Choroid plexus epithelial cell (primary cell): ENCODE data around the gene NR2F1.

ENCODE experiments used
- DNase-seq: peaks from one replicate; pipeline ENCODE4 v3.0.0-alpha.2; 2010; ENCODE audit warnings: low read depth
- H3K4me3 ChIP-seq: 2 replicates; pipeline ENCODE4 v1.5.1; 2011; ENCODE audit warnings: low read depth, mild to moderate bottlenecking, control low read depth, low read length, moderate library complexity
- TF ChIP-seq, protein P1 (sequence below): conservative IDR thresholded peaks from 2 replicates; pipeline ENCODE4 v1.5.1; 2011; ENCODE audit warnings: low read depth, mild to moderate bottlenecking, control low read depth, inconsistent platforms, low read length, moderate library complexity

NR2F1 gene

DNA sequence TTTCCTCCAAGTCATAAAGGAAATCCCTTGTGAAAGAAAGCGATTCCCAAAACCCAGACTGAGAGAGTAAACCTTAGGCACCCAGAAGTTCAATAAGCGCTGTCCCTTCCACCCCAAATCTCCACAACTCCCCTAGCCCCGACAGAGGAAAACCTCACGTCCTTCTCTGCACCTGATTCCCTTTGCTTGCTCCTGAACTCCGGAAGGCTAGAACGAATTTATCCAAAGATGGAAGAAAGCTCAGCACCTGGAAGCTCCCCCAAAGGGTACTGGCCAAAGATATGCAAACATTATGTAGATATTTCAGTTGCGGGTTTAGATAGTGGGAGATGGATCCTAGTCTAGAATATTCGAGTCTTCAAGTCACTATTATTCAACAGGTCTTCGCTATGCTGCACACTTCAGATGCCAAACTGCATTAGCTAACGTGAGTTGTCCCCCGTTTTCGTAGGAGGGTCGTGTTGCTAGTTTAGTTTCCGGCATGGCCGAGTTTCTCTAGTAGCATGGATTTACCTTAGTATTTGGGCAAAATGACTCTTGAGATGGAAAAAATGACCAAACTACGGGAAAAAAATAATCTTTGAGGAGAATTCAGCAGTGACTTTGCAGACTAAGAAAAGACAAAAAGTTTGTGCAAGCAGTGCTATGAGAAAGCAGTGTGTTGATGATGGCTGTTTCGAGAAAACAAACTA, 27.7 kb downstream of the NR2F1 start:
- TF ChIP-seq, protein P1, sequence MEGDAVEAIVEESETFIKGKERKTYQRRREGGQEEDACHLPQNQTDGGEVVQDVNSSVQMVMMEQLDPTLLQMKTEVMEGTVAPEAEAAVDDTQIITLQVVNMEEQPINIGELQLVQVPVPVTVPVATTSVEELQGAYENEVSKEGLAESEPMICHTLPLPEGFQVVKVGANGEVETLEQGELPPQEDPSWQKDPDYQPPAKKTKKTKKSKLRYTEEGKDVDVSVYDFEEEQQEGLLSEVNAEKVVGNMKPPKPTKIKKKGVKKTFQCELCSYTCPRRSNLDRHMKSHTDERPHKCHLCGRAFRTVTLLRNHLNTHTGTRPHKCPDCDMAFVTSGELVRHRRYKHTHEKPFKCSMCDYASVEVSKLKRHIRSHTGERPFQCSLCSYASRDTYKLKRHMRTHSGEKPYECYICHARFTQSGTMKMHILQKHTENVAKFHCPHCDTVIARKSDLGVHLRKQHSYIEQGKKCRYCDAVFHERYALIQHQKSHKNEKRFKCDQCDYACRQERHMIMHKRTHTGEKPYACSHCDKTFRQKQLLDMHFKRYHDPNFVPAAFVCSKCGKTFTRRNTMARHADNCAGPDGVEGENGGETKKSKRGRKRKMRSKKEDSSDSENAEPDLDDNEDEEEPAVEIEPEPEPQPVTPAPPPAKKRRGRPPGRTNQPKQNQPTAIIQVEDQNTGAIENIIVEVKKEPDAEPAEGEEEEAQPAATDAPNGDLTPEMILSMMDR = no peak
- no peak for DNase-seq
- H3K4me3 ChIP-seq = no peak overlapping the region

DNA sequence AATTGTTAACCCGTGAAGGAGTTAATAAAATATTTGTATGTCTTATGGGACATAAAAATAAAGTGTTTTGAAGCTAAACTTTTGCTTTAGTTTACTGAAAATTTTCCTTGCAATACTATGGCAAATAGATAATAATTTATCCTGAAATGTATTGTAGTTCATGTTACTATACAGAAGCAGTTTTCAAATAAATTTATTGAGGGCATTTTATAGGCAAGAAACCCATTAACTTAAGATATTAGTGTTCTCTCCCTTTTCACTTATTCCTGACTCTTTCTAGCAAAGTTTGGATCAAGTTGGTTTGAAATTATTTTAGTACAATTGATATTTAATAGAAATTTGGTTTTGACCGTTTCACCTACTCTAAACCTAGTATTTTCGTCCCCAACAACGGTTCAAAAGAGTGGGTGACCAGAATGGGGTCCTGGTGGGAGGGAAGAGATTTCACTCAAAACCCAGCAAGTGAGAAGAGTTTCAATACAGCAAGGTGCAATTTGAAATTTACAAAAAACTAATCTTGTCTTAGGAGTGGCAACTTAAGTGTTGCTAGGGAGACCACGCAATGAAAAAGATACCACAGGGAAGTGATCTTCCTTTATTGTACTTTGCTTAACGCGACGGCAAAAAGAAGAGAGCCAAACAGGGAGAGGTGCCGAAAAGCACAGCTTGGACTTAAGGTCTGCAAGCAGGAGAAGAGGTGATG, 28.4 kb downstream of the NR2F1 start:
- TF ChIP-seq, protein P1 = no peak
- DNase-seq = no peak
- no peak overlapping the region for H3K4me3 ChIP-seq

DNA sequence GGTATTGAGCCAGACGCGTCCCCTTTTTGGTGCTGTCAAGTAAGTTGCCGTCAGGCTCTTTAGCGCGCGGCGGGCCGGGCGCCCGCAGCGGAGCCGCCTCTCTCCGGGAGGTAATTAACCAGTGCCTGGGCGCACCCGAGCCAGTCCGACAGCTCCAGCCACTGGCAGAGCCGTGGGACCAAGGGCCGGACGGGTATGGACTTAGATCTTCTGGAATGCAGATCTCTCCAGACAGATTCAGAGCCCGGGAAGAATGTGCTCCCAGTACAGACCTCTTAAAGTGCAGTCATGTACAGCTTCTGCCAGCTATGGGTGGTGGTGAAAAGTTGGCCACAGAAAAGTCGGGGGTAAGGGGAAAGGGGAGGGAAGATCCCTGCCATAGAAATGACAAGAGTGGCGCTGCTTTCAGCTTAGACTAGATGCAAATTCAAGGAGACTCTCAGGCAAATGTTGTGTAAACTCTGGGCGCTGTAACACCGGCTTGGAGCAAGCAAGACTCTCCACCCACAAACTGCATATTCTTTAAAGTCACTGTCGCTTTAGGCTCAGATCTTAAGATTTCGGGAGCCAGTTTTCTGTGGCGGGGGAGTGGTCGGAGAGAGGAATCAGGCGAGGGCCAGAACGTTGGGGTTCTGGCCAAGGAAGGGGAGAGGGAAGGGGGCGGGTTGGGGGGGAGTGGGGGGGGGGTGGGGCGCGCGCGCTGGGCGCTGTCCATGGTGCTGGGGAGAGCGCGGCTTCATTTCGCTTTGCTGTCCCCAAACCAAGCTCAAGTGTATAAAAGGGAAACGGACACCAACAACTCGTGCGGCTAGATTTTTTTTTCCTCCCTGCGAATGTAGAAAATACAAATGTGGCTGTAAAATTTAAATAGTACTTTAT, 29.2 kb downstream of the NR2F1 start:
- TF ChIP-seq, protein P1 = no peak
- peak; percentile 58 for DNase-seq
- H3K4me3 ChIP-seq = peak overlapping the region; percentile 36

DNA sequence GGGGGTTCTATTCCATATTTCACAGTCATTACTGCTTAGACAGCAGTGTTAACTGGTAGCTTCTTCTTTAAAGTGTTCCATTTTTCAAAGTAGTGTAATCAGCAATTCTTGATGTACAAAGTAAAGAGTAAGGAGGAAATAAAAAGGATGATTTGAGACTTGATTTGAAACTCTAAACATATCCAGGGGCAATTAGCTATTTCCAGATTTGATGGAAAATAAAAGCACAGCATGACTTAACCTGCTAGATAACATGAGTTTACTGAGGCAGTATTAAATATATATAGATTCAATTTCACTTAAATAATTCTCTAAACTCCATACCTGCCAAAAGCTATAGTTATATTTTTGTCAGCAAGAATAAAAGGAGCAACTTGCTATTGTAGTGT, 29.8 kb downstream of the NR2F1 start:
- no peak for DNase-seq
- H3K4me3 ChIP-seq = no peak overlapping the region
- TF ChIP-seq, protein P1 = no peak

DNA sequence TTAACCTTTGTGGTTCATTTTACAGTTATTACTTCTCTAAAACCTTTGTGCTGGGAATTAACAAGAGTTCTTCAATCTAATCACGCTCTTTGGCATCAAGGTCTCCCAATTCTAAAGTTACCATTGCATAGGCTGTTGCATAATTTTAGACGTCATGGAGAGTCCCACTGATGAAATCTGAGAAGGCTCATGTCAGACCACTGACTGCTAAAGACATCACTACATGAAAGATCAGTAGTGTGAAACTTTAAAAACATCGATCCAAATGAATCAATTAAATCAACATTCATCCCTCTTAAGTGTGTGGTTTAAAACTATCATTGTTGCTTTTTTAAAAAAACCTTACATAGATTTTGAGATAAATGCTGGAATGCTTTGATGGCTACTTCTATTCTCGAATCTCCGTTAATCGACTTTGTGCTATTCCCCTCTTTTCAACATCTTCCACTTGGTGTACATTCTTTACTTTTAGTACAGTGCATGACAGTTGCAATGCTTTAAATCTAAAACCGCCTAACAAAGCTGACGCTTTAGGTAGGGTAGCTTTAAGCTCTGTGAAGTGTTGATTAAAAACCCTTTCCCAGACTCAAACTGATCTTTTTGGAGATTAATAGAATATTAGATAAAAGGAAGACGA, 33.6 kb downstream of the NR2F1 start:
- no peak overlapping the region for H3K4me3 ChIP-seq
- TF ChIP-seq, protein P1 = no peak
- DNase-seq = no peak

DNA sequence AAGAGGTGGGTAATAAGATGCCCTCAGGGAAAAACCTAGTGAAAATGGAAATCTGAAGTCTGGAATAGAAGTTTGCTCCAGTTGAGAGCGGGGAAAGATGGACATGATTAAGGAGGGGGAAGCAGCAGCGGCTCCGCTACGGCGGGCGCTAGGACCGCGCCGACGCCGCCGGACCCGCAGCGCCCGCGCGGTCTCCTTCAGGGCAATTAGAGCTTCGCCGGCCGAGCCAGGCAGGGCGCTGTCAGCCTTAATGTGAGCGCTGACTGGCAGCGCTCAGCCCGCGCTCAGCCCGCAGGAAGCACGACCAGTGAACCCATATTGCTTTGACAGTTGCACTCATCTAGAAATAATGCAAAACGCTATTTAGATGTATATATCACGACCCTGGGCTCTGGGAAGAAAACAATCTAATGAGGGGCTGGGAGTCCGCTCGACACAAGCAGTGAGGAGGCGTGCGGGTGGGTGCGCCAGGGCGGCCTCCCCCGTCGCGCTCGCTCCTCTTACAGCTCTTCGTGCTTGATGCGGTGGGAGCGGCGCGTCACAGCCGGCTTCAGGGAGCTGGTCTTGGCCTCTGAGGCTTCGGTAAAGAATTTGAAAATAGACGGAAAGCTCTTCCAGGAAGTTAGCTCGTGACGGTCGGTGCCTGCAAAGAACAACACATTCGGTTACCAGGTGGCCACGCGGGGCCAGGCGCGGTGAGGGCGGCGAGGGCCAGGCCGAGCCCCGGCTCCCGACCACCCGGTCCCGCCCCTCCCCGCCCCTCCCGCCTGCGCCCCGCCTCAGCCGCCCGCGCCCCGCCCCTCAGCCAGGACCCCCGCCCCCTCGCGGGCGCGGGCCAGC, 37.7 kb downstream of the NR2F1 start:
- TF ChIP-seq, protein P1 = peak; percentile 30
- H3K4me3 ChIP-seq = peak overlapping the region; percentile 77
- peak; percentile 79 for DNase-seq
